Gastroesophageal sphincter (tissue), 3 donors: ENCODE data around the gene HDAC4.

Source experiments
- CTCF ChIP-seq, 4 experiments: fragments of 200-600 bp in 2 of 4; fragments of 450-650 bp in 2 of 4; sonication (generic) in 1 of 4; IDR thresholded peaks; one replicate each; pipeline ENCODE4 v1.5.1; 2017 to 2019; ENCODE audit warnings: antibody characterized with exemption in 4 of 4, mild to moderate bottlenecking in 2 of 4, moderate library complexity in 2 of 4
- POLR2A ChIP-seq, 2 donors: fragments of 450-650 bp; IDR thresholded peaks; one replicate each; pipeline ENCODE4 v1.6.1; 2017; ENCODE audit warnings: antibody characterized with exemption in 2 of 2, mild to moderate bottlenecking in 2 of 2, moderate library complexity in 1 of 2

- TF ChIP-seq CTCF (IDR thresholded peaks at IDR 0.05), result no peak
- TF ChIP-seq POLR2A (IDR thresholded peaks at IDR 0.05), result no peak
Observed at GRCh38 chr2:239116456-239117246, 284.2 kb downstream of the HDAC4 start.
